Central memory CD4-positive, alpha-beta T cell (primary cell): ENCODE data around the gene HERPUD1.
A peak's percentile ranks its signal among the peaks of the same experiment; 100 is the strongest.
"Not testable (repeated sequence)": the region's sequence is repeated elsewhere in the genome, so short reads cannot be mapped to it uniquely, and the experiment has no call there.

Source experiments
- DNase-seq: peaks from one replicate; pipeline ENCODE4 v3.0.0; 2022

HERPUD1 gene

DNA sequence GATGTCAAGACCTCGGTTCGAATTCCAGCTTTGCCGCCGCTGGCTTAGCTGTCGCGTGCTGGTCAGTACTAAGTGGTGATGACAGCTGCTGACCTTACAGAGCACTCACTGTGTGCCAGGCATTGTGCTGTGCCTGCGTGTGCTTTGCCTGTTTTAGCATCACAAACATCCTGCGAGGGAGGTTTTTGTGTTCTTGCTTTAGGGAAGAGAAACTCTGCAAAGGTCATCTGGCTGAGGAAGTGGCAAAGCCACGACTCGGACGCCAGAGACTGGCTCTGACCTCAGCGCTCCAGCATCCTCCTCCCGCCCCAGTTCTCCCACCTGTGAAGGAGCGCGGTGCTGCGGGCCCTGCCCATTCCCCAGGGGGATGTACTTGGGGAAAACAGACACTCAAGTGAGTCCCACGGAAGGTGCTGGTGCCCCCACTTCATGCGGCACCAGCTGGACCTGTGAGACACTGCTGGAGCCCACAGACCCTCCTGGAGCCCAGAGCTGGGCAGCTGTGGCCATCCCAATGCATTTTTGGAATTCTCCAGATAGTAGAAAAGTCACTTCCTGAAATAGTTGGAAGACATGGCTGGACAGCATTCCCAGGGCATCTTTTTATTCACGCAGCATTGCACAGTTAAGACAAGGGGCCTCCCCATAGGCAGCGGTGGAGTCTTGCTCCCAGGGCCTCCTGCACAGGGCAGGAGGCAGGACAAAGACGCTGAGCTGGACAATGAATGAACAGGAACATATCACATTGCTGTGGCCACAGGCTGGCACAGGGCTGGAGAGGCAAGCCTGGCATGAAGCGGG is 20.0 kb upstream of the HERPUD1 start:
- no peak for DNase-seq

DNA sequence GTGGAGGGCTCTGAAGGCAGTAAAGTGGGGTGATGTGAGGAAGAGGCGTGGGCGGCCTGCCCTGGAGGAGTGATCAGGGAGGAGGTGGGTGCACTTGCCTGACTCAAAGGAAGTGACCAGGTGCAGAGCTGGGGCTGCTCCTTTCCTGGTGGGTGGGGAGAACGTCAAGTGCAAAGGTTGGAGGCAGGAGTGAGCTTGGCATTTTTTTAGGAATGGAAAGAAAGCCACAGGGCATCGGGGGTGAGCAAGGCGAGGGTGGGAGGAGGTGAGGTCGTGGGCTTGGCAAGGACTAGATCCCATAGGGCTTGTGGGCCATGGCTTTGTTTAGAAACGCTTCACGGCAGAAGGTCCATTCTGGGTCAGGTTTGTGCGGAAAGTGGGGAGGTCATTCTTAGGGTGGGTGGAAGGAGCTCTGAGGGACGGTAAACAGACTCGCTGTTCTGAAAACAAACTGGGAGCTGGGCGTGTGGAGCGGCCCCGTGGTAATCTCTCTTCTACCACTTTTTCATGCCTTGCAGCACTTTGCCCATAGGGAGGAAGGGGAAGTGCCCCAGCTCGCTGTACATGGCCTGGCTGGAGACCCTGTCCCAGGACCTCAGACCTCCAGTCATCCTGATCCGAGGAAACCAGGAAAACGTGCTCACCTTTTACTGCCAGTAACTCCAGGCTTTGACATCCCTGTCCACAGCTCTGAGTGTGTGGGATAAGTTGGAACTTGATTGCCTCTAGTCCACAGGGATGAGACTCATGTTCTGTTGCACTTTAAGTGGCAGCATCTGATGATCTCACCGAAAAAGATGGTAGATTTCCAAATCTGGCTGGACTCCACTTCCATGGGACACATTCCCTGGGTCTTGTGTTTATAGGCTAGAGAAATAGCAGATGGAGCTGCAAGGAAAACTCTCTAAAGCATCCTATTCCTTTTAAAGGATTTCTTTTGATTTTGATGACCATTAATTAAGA is 18.9 kb upstream of the HERPUD1 start:
- no peak for DNase-seq

- no peak for DNase-seq
Observed at GRCh38 chr16:56914896-56915295, 17.0 kb upstream of the HERPUD1 start.

- no peak for DNase-seq
Observed at GRCh38 chr16:56915336-56916119, 16.4 kb upstream of the HERPUD1 start.

- DNase-seq = peak; percentile 29
Observed at GRCh38 chr16:56916571-56917403, 15.2 kb upstream of the HERPUD1 start.

- DNase-seq = no peak
Observed at GRCh38 chr16:56918467-56919012, 13.4 kb upstream of the HERPUD1 start.

DNA sequence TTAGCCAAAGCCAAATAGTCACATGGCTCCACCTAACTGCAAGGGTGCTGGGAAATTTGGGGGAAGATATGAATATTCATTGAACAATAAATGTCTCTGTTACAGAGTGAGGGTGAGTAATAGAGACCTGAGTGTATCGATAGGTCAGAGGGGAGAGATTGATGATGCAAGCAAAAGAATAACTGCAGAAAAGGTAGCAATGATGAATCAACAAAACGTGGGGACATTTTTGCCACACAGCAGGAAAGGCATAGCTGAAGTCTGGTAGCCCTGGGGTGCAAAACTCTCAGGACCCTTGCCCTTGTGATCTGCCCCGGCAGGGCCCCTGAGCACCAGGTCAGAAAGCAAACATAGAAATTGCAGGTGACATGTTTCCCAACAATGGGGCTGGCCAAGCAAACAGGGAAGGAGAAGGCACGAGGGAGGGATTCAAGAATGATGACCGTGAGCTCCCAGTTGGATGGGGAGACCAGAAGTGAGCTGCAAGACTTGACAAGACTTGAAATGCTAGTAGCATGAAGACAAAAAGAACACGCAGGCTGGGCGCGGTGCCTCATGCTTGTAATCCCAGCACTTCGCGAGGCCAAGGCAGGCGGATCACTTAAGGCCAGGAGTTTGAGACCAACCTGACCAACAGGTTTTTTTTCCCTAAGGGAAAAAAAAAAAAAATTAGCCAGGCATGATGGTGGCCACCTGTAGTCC is 12.7 kb upstream of the HERPUD1 start:
- no peak for DNase-seq

DNA sequence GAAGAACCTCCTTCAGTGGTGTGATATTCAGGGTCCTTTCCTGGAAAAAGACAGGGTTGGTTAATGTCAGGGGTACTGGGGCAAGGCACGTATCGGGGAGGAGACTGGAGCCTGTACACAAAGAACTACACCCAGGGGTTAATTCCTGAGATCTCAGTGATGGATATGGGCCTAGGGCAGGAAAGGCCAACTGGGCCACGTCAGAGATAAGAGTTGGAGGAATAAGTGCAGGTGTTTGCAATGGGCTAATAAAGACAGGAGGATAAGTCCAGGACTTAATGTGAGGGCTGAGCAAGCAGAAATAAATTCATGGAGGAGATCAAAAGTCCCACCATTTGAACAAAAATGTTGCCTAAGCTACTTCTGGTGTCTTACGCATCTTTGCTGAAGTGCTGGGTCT is 10.4 kb upstream of the HERPUD1 start:
- no peak for DNase-seq

GRCh38 chr16:56923481-56924091 is 8.4 kb upstream of the HERPUD1 start:
- DNase-seq = no peak

- DNase-seq = no peak
Observed at GRCh38 chr16:56927471-56927870, 4.5 kb upstream of the HERPUD1 start.

GRCh38 chr16:56929639-56930038 is 2.3 kb upstream of the HERPUD1 start:
- DNase-seq = no peak

GRCh38 chr16:56930486-56931270 is 1.3 kb upstream of the HERPUD1 start:
- no peak for DNase-seq

DNA sequence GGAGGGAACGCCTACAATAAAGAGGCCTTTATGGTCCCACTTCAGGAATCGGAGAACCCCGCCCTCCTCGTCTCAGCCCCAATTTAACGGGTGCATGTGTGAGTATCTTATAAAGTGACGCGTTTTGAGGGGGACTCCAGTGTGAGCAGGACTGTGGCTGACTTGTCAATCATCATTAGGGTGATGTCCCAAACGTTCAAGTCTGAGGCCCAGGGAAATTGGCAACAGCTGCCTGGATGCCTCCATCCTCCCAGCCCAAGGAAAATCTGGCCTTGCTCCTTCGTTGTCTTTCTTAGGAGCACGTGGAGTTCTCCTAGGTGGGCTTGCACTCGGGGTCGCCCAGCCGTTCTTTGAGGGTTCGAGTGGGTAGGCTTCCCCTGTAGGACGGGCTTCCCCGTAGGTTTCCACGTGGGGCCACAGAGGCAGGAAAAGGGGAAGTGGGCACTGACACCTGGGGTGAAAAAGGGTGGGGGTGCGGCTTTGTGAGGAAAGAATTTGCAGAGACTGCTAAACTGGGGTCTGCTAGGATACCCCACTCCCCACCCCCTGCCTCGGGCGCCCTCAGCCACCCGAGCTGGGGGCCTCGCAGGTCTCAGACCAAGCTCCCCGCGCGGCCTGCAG is 561 bp upstream of the HERPUD1 start:
- DNase-seq = no peak

- DNase-seq = peak; percentile 21
Observed at GRCh38 chr16:56932721-56933619, 1.0 kb downstream of the HERPUD1 start.

DNA sequence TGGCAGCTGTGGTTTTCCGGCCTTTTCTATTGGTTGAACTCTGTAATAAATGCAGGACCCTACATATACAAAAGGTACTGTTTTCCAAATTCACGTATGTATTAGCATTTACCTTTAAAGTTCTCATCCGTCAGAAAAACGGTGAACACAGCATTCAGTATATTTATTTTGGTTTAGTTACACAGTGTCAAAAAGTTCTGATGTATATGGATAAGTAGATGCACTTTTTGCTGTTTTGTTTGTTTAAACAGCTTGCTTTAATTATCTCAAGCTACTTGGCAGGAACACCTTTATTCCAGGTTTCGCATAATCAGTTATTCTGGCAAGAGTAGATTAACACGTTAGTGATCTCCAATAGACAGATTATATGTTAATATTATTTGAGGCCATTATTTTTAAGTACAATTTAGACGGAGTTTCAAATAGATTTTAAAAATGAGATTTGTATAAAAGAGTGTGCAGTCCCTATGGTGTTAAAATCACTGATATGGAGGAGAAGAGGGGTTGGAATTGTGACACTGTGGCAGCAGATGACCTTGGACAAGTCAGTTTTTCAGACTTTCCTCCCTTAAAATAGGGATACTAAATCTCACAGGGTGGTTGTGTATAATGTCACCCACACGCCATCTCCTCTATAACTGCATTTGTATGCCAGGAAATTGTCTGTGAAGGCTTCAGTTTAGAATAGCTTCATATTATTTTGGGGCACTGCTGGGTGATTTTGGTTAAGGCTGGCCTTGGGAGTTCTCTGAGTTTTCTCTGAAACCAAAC is 2.1 kb downstream of the HERPUD1 start:
- no peak for DNase-seq

- DNase-seq = not testable (repeated sequence)
Observed at GRCh38 chr16:56934599-56935145, 2.7 kb downstream of the HERPUD1 start.

DNA sequence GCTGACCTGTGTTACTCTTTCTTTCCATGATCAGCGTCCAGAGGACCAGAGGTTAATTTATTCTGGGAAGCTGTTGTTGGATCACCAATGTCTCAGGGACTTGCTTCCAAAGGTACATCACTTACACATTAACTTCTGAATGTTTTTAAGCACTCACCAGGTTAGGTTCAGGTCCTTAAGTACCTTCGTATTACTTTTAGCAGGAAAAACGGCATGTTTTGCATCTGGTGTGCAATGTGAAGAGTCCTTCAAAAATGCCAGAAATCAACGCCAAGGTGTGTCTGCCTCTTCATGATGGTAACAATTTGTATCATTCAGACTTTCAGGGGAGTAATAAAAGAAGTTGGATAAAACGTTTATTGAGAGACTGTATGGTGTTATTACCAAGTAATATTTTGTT is 3.3 kb downstream of the HERPUD1 start:
- DNase-seq = no peak
